ENCODE measurements around the gene CDC42BPB. TPM values are rescaled to one million over a fixed set of nuclear protein-coding genes. Genes with fewer than 3 reads are reported as not detected.

Gene CDC42BPB
- total RNA-seq, 1 donor = 118 TPM

GRCh38 chr14:102947321-102948103 is 109.8 kb downstream of the CDC42BPB start:
- Histone ChIP-seq H3K4me3 (ENCODE audit: insufficient read depth, low read length) (no peak overlapping the region), H3K79me2 (ENCODE audit: insufficient read depth, low read length) (peaks cover 2% of the 10 kb centered on the region), H3K4me2 (ENCODE audit: insufficient read depth, low read length) (no peak overlapping the region), H3K27ac (ENCODE audit: low read depth, low read length) (no peak overlapping the region), H3K9me3 (ENCODE audit: low read depth, low read length) (no peaks in the 10 kb centered on the region), H2AFZ (ENCODE audit: low read length) (no peak overlapping the region), H4K20me1 (ENCODE audit: insufficient read depth, low read length) (peaks cover 17% of the 10 kb centered on the region), H3K4me1 (ENCODE audit: insufficient read depth, low read length) (no peaks in the 10 kb centered on the region), H3K27me3 (ENCODE audit: insufficient read depth, low read length) (no peaks in the 10 kb centered on the region), H3K36me3 (ENCODE audit: insufficient read depth, low read length) (peaks cover 82% of the 10 kb centered on the region)
- no peak for TF ChIP-seq CTCF (IDR thresholded peaks at IDR 0.05; ENCODE audit: extremely low read depth, low read depth, low read length)
- DNase-seq (ENCODE audit: insufficient read length, low spot score, missing footprints) = peak; percentile 64

- TF ChIP-seq CTCF (IDR thresholded peaks at IDR 0.05; ENCODE audit: extremely low read depth, low read depth, low read length) = no peak
- Histone ChIP-seq H3K36me3 (ENCODE audit: insufficient read depth, low read length) (peaks cover 78% of the 10 kb centered on the region), H3K27me3 (ENCODE audit: insufficient read depth, low read length) (no peaks in the 10 kb centered on the region), H3K4me3 (ENCODE audit: insufficient read depth, low read length) (no peak overlapping the region), H3K79me2 (ENCODE audit: insufficient read depth, low read length) (peaks cover 2% of the 10 kb centered on the region), H3K9me3 (ENCODE audit: low read depth, low read length) (no peaks in the 10 kb centered on the region), H3K4me2 (ENCODE audit: insufficient read depth, low read length) (no peak overlapping the region), H2AFZ (ENCODE audit: low read length) (no peak overlapping the region), H4K20me1 (ENCODE audit: insufficient read depth, low read length) (peaks cover 18% of the 10 kb centered on the region), H3K27ac (ENCODE audit: low read depth, low read length) (no peak overlapping the region), H3K4me1 (ENCODE audit: insufficient read depth, low read length) (no peaks in the 10 kb centered on the region)
- DNase-seq (ENCODE audit: insufficient read length, low spot score, missing footprints) = peak; percentile 85
These were observed 111.8 kb downstream of the CDC42BPB start for GRCh38 chr14:102945346-102946130.

- Histone ChIP-seq H3K79me2 (ENCODE audit: insufficient read depth, low read length) (peaks cover 2% of the 10 kb centered on the region), H3K36me3 (ENCODE audit: insufficient read depth, low read length) (peaks cover 77% of the 10 kb centered on the region), H3K4me2 (ENCODE audit: insufficient read depth, low read length) (no peak overlapping the region), H4K20me1 (ENCODE audit: insufficient read depth, low read length) (peaks cover 11% of the 10 kb centered on the region), H3K4me1 (ENCODE audit: insufficient read depth, low read length) (no peaks in the 10 kb centered on the region), H3K4me3 (ENCODE audit: insufficient read depth, low read length) (no peak overlapping the region), H2AFZ (ENCODE audit: low read length) (no peak overlapping the region), H3K9me3 (ENCODE audit: low read depth, low read length) (no peaks in the 10 kb centered on the region), H3K27me3 (ENCODE audit: insufficient read depth, low read length) (no peaks in the 10 kb centered on the region), H3K27ac (ENCODE audit: low read depth, low read length) (no peak overlapping the region)
- no peak for TF ChIP-seq CTCF (IDR thresholded peaks at IDR 0.05; ENCODE audit: extremely low read depth, low read depth, low read length)
- DNase-seq (ENCODE audit: insufficient read length, low spot score, missing footprints) = peak; percentile 76
These were observed 112.7 kb downstream of the CDC42BPB start for GRCh38 chr14:102944448-102945330.
